Right renal cortex interstitium (tissue), 3 donors: ENCODE data around the gene NFS1. TPM values are rescaled to one million over a fixed set of nuclear protein-coding genes. Genes with fewer than 3 reads are reported as not detected.
"Not testable (repeated sequence)": the region's sequence is repeated elsewhere in the genome, so short reads cannot be mapped to it uniquely, and the experiment has no call there.

Experiments
- DNase-seq, 3 donors: peaks; one replicate each; pipeline ENCODE4 v3.0.0-alpha.2; 2013; ENCODE audit warnings: low read depth in 3 of 3, low spot score in 2 of 3
- polyA plus RNA-seq, 3 donors: library from polyadenylated mRNA; unstranded; fragments of 120-200 nt; gene quantifications; one replicate each; pipeline ENCODE4 v1.2.1, GENCODE V29; 2013; ENCODE audit not compliant: insufficient read length in 3 of 3

The NFS1 gene
- polyA plus RNA-seq, 3 donors: 32.1 to 34.3 (median 33.1) TPM

DNA sequence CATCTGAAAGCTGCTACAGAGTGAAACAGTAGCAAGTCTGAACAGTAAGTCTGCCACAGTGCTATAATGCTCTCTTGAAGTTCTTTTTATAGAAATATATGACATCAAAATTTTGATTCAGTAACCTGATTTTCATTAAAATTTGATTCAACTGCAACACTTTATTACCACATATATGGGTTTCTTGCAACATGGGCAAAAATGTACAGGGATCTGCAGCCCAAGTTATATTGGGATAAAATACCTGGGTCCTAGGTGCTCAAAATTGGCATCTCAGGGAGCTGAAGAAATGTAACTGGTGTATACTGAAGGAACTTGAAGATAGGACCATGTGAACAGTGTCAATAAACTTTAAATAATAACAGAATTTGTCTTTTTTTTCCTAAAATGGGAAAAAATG, 10.9 kb upstream of the NFS1 start:
- no peak for DNase-seq

GRCh38 chr20:35709259-35709658, 10.1 kb upstream of the NFS1 start:
- no peak for DNase-seq

DNA sequence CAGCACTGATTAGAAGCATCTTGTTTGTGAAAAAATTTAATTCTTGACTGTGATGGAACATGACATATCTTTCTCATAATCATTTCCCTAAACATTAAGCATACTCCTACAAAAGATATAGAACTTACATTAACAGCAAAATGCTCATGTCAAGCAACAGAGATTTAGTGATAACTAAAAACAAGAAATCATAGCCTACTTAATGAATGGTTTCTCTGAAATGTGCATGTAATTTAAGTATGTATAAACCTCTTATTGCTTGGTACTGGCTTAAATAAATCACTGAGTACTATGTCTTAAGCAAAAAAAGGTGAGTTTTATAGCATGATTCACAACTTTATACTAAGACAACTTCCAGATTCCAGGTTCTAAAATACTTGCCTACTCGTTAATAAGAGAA, 9.3 kb upstream of the NFS1 start:
- no peak for DNase-seq

- DNase-seq: not testable (repeated sequence)
Observed at GRCh38 chr20:35706591-35707529, 7.7 kb upstream of the NFS1 start.

- DNase-seq: not testable (repeated sequence)
Observed at GRCh38 chr20:35705894-35706293, 6.7 kb upstream of the NFS1 start.

- DNase-seq: no peak
Observed at GRCh38 chr20:35704514-35705261, 5.5 kb upstream of the NFS1 start.

DNA sequence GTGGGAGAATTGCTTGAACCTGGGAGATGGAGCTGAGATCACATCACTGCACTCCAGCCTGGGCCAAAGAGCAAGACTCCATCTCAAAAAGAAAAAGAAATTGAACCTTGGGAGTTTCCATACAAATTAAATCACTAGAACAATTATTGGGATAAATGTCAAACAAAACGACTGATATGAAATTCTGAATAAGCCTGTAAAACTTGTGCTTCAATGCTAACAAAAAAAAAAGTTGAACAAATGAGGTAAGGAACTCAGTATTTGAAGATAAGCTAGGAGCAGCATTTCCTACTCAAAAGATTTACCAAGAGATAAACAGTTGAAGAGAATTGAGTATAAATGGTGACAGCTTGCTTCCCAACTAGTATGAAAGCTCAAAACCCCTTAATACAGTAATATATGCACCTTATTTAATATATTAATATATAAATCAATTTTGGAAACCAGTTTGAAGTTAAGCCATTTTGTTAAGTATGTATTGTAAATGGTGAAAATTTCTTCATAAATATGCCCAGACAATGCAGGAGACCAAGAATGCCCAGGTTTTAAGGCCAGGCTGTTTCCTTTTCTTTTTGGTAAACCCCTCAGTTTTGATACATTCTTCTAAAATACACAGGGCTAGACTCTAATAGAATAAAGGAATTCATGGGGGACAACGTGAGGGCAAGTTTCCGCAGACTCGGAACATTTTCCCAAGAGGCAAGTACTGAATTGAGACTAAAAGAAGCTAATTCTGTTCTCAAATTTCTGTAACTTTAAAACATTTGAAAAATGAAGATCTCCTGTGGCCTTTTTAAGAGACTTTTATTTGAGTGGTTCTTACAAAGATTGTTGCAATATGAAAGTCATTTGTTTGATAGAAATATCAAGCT, 3.9 kb upstream of the NFS1 start:
- no peak for DNase-seq

DNA sequence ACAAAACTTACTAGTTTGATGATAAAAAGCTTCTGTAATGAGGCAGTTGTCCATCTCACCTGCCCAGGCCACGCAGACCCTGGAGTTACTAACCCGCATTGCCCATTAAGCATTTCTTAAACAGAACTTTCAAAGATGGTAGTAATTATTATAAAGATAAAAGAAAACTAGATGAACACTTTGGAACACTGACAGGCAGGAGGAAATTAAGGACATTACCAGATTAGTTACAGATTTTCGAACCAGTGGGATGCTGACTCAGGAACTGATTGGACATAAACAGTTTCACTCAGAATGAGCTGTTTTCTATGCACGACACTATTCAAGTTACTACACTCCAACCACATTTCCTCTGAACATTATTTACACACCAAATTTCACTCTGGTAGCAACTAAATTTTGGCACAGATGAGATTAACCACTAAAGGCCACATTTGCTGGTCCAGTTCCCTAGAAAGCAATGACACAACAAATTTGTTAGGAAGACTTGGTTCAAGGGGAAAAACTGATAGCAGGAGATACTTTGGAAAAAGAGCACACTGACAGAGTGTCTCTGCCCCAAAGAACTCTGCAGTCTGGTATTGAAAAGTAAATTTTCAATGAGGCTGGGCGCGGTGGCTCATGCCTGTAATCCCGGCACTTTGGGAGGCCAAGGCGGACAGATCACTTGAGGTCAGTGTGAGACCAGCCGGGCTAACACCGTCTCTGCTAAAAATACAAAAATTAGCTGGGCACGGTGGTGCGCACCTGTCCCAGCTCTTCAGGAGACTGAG, 3.1 kb upstream of the NFS1 start:
- no peak for DNase-seq

GRCh38 chr20:35700625-35701148, 1.5 kb upstream of the NFS1 start:
- no peak for DNase-seq

DNA sequence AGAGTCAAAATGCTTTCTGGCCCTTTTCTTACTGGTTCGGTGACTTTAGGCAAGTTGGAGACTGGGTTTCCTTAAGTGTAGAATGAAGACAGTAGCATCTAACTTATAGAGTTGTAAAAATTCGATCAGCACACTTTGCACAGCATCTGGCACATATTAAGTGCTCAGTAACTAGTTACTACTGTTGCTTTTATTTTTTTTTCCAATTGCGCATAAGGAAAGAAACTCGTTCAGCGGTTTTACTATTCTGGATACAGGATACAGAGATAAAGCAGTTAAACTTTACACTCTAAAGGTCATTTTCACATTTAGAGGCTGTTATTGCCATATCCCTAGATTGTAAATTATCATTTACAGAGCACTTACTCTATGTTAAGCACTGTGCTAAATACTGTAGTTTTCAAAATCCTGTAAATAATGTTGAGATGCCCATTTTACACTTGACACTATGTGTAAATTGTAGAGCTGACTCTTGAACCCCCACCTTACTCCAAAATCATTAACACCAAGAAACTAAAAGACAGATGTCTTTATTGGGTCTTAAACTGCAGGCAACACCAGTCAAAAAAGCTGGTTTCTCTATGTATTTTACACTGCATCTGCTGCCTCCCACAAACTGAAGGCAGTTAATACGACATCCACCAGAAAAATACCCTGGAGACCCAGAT, 939 bp upstream of the NFS1 start:
- no peak for DNase-seq

GRCh38 chr20:35698298-35699126, 640 bp downstream of the NFS1 start:
- no peak for DNase-seq

GRCh38 chr20:35697696-35698297, 1.4 kb downstream of the NFS1 start:
- DNase-seq: no peak

- DNase-seq: no peak
Observed at GRCh38 chr20:35695978-35696377, 3.2 kb downstream of the NFS1 start.

DNA sequence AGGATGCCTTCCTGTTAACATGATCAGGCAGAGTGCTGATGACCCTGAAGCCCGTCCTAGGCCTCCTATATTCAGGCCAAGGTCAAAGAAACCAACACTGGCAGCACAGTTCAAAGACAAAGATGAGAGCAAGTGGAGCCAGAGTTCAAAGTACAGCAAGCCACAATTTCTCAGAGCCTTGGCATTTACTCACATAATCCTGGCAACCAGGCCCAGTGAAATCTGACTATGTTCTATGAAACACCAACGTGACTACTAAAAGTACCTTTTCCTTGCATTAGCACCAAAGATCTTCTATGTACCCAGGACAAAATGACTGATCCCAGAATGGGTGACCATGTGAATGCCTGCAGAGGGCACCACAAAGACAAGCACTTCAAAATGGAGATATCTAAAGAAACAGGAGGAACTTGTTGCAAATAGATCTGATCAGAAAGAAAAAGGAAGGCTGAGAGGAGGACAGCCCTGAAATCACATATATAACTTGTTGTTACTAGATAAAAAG, 3.9 kb downstream of the NFS1 start:
- DNase-seq: no peak

- DNase-seq: no peak
Observed at GRCh38 chr20:35690265-35690664, 8.9 kb downstream of the NFS1 start.

GRCh38 chr20:35686872-35687271, 12.3 kb downstream of the NFS1 start:
- DNase-seq: not testable (repeated sequence)

DNA sequence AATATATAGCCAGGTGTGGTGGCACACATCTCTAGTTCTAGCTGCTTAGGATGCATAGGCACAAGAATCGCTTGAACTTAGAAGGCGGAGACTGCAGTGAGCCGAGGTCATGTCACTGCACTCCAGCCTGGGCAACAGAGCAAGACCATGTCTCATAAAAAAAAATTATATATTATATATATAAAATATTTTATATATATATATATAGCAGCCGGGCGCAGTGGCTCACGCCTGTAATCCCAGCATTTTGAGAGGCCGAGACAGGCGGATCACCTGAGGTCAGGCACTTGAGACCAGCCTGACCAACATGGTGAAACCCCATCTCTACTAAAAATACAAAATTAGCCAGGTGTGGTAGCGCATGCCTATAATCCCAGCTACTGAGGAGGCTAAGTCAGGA, 13.8 kb downstream of the NFS1 start:
- not testable (repeated sequence) for DNase-seq

- no peak for DNase-seq
Observed at GRCh38 chr20:35681960-35682359, 17.2 kb downstream of the NFS1 start.
